ENCODE measurements around the gene PJVK.
A peak's percentile ranks its signal among the peaks of the same experiment; 100 is the strongest.
"Not testable (repeated sequence)": the region's sequence is repeated elsewhere in the genome, so short reads cannot be mapped to it uniquely, and the experiment has no call there.

Gene PJVK

GRCh38 chr2:178429336-178429735, 21.8 kb upstream of the PJVK start:
- DNase-seq (ENCODE audit: low read depth), result no peak

GRCh38 chr2:178436662-178437061, 14.5 kb upstream of the PJVK start:
- DNase-seq (ENCODE audit: low read depth), result no peak

GRCh38 chr2:178441426-178441825, 9.8 kb upstream of the PJVK start:
- DNase-seq (ENCODE audit: low read depth), result no peak

DNA sequence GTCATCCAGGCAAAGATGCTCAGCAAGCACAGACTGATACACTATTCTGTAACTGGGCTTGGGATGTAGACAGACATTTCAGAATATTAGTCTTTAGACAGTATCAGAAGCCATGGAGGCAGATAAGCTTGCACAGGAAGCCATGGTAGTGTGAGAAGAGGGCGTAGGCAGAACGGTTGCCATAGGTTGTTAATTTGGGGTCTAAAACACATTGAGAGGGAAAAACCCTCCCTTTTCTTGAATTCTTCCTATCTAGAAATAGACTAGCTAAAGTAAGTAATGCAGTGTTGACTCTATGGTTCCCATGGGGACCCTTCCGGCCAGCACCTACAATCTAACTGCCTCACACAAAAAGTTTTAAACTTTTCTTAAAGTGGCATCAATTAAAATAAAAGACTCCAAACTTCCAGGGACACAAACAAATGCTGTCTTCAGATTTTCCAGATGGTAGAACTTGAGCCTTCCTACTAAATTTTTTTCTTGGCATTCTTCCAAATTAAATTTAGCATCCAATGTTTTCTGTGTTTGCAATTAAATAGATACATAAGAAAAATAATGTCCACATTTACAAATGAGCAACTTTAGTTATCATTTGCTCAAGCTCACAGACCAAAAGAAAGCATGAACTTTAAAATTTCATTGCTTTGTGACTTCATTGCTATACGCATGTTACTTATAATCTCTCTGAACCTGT, 2.1 kb upstream of the PJVK start:
- DNase-seq (ENCODE audit: low read depth), result no peak

DNA sequence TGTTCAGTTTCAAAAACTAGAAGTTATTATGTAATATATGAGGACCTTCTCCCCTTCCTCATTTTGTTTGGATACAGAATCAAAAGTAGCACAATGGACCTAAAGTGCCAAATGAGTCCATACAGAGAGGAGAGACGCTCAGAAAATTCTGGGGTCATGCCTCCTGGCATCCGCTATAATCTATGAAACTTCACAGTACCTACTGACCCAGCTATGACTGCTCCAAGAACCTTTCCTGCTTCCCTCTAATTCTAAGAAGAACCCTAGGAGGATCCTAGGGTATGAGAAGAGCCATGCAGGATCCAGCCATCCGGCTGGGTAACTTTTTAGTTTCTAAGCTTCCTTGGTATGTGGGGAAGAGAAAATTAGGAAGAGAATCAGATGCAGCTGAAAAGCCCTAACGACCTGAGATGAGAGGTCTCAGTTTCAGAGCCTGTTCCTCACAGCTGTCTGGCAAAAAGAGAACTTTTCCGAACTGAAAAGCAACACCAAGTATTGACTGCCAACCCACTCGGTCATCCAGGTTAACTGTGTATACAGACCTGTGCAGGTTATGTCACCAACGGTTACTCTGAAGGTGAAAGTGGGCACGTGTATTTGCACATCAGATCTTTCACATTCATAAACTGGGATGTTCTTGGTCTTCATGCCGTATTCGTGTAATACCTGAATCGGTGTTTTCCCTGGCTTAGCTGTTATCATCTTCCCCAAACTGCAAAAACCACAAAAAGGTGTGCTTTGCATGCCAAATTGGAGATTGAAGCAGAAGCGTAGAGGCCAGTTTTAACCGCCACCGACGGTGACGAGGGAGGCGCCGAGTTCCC, 1.3 kb upstream of the PJVK start:
- no peak for DNase-seq (ENCODE audit: low read depth)

DNA sequence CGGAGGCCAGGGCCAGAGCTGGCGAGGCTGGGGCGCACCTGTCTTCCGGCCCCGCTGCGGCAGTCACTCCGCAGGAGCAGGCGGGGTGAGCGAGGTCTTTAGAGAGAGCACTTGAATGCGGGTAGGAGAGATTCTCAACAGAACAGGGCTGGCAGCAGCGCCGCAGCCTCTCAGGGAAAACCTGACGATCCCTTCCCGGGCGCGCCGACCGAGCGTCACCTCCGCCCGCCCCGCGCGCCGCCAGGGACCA, 729 bp upstream of the PJVK start:
- DNase-seq (ENCODE audit: low read depth), result no peak

- DNase-seq (ENCODE audit: low read depth), result no peak
Measured at GRCh38 chr2:178452334-178452733, 1.2 kb downstream of the PJVK start.

GRCh38 chr2:178452870-178453269, 1.7 kb downstream of the PJVK start:
- DNase-seq (ENCODE audit: low read depth), result no peak

DNA sequence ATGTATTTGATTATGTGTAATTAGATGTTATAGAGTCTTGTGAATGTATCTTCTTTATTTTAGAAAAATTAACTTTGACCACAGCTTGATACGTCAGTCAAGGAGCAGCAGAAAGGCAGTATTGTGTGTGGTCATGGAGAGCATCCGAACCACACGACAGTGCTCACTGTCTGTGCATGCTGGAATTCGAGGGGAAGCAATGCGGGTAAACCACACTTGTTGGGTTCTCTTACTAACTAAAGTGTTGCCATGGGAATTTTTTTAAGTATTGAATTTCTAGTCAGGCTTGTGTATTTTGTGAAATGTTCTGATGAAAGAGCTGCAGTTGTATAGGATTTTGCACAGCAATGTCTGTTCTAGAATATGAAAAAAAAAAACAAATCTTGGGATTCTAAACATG, 4.8 kb downstream of the PJVK start:
- no peak for DNase-seq (ENCODE audit: low read depth)

DNA sequence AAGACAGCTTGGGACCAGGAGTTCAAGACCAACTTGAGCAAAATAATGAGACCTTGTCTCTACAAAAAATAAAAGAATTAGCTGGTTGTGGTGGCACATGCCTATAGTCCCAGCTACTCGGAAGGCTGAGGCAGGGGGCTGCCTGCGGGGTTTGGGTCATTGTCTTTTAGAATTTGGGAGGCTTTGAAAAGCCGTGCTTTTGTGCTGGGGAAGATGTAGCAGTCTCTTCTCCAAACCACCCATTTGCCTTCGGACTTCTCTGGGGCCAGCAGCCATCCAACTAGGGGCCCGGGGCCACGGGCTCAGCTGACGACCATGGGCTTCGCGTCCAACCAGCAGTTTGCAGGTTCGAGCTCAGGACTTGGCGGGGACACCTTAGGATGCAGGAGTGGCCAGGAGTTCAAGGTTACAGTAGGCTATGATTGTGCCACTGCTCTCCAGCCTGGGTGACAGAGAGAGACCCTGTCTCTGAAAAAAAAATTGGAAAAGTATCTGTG, 6.3 kb downstream of the PJVK start:
- no peak for DNase-seq (ENCODE audit: low read depth)

DNA sequence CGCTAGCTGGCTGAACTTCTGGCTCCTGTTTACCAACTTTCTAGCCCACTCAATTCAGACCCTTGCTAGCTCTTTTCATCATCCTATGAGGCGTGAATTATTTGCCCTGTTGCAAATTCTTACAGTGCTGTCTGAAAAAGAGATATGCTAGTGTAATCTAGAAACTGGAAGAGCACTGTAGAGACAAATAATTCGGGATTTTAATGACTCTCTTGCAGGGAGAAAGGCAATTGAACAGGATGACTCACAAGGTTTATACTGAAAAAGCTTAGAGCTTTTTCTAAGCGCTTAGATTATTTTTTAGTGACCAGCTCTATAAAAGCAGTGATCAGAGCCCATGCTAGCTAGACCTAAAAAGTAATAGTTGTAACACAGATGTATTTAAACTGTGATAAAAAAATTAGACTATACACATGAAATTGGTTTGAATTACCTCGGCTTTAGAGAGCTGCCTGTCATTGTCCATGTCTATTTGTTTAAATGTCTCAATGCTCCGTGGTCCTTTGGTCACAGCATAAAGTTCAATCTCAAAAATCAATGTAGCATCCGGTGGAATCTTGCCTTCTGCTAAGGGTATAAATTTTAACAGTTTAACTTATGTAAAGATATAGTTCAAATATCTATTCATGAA, 18.2 kb downstream of the PJVK start:
- no peak for DNase-seq (ENCODE audit: low read depth)

- DNase-seq (ENCODE audit: low read depth), result not testable (repeated sequence)
Measured at GRCh38 chr2:178471313-178471712, 20.1 kb downstream of the PJVK start.

DNA sequence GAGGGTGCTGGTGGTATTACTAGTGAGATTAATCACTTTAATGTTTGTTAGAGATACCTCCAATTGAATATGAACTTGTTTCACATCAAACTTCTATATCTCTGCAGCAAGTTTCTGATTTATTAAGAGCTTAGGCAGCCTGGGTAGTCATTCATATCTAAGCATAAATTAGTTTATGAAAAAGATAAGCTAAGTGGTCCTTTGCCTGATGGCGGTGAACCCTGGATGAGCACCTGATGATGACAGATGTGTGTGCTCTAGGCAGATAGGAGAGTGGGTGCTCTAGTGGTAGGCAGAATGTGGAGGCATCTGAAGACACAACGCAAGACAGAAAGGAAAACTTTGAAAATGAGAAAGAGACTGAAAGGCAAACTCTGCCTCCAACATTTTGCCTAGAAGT, 22.2 kb downstream of the PJVK start:
- no peak for DNase-seq (ENCODE audit: low read depth)

DNA sequence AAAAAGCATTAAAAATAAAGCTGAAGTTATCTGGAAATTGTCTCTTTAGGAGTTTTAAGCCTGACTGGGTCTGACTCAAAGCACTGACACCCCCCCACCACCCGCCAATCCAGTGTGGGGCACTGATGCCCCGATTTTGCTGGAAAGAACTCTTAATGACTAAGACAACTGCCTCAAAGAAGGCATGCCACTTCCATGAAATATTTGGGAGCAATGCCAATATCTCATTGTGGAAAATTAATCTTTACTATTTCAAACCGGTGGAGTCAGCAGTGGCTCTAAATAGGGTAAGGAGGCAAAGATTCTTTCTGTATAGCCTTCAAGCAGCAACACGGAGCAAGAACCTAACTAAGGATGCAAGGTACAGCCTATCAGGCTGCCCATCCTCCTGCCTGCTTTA, 22.8 kb downstream of the PJVK start:
- no peak for DNase-seq (ENCODE audit: low read depth)

DNA sequence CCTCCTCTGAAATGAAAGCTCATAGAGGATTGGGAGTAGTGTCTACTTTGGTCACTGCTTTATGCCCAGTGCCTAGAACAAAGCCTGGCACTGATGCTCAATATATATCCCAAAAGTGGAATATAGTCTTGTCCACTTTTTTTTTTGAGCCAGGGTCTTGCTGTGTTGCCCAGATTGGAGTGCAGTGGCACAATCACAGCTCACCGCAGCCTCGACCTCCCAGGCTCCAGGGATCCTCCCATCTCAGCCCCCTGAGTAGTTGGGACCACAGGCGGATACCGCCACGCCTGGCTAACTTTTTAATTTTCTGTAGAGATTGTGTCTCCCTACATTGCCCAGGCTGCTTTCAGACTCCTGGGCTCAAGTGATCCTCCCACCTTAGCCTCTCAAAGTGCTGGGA, 23.4 kb downstream of the PJVK start:
- DNase-seq (ENCODE audit: low read depth), result no peak

- no peak for DNase-seq (ENCODE audit: low read depth)
Measured at GRCh38 chr2:178476477-178476876, 25.3 kb downstream of the PJVK start.

DNA sequence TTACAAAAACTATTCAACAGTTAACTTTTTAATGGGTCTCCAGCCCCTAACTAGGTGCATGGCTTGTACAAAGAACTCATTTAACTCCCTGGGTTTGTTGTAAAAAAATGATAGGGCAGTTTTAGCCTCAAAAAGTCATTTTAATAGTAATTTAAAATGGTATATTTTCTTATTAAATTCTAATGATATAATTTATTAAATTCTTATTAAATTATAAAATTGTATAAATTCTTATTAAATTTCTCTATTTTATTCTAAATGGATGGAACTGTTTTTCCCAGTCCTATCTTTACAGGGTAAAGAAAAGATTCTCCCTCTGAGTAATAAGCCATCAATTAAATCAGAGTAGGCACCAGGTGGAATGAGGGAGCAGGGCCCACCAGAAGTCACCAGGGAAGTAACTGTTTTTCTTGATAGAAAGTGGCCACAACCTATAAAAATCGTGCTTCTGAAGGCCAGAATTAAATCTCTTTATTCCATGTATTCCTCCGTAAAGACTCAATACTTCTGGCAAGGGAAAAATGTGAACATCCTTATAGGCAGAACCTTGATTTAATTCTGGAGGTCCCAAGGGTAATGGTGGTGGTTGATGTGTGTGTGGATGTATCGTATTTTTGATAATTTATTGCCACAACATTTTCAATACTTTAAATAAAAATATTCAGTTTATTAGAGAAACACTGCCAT, 26.4 kb downstream of the PJVK start:
- no peak for DNase-seq (ENCODE audit: low read depth)

DNA sequence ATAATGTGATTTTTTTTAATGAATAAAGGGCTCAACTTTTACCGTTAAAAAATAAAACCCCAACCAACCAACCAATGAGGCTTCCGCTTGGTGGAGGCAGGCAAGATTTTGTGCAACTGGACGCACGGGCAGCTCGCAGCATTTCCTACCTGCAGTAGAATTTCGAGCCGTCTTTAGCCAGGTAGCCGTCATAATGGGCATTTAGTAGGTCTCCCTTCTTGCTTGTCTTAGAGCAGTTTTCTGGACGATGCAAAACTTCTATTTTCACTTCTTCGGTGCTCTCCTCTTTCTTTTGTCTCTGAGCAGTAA, 26.9 kb downstream of the PJVK start:
- no peak for DNase-seq (ENCODE audit: low read depth)

DNA sequence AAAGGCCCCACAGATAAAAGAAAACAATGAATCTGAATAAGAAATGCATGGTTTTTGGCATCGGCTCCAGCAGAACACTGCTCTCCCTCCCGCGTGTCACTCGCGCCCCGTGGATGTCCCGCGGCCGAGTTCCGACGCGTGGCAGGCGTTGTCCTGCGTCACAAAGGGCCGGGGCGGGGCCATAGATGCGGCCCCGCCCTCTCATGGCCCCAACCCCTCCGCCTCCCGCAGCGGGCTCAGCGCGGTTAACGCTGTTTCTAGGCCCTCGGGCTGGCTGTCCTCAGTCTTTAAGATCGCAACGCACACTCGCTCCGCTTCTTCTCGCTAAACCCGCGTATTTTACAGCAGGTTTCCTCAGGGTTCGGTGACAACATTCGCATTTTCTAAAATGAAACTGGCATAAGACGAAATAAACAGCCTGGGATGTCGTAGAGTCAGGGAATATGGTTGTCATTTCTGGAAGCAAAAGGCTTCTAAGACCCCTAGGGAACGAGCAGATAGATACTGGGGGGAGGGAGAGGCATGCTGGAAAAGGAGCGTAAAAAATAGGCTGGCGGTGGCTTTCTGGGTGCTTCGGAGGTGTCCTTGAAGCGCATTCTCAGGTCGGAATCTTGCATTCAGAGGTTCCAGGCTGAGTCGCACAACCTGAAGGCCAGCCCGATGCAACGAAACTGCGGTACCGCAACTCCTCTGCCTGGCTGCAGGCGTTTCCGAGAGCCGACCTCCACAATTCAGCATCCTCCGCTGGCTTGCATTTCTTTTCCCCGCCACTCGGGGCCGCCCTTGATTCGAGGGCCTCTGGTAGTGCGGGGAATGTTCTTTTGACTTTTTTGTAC, 27.5 kb downstream of the PJVK start, which contains the start of gene FKBP7:
TSS of gene FKBP7 (minus strand) at position 162 of the 836 bp plus-strand sequence. CDS start at position 61, 101 bp downstream.
- peak; percentile 75 for DNase-seq (ENCODE audit: low read depth)

DNA sequence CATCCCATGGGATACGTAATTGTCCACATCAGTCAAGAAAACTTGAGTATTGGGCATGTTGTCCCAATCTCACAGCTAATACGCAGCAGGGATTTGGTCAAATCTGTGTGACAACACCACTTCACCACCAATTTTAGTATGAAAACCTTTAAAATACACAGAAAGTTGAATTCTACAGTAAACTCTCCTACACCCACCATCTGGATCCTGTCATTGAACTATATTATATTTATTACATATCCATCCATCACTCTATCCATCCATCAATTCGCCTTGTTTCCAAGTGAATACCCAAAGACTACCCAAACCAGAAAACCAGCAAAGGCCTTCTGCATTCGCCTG, 28.1 kb downstream of the PJVK start:
- DNase-seq (ENCODE audit: low read depth), result no peak

- DNase-seq (ENCODE audit: low read depth), result no peak
Measured at GRCh38 chr2:178479758-178480226, 28.6 kb downstream of the PJVK start.

Measured in stimulated activated CD8-positive, alpha-beta memory T cell treated with anti-CD3 and anti-CD28 coated beads, Interleukin-12 subunit alpha, Interleukin-12 subunit beta, amount 100 ng/mL, for 1 hour (primary cell).